HEK293 (cell line): Measurements from ENCODE around the gene RHOT2.

Source experiments
- ATF2 ChIP-seq: fragments of 450-650 bp; formaldehyde crosslinking; IDR thresholded peaks from 2 replicates; pipeline ENCODE4 v1.5.1; 2016; ENCODE audit warnings: missing biosample characterization, missing genetic modification characterization, low read depth
- CTCF ChIP-seq: fragments of 450-650 bp; formaldehyde crosslinking; IDR thresholded peaks from 2 replicates; pipeline ENCODE4 v1.5.1; 2016; ENCODE audit warnings: missing biosample characterization, missing genetic modification characterization
- GLI2 ChIP-seq: fragments of 450-650 bp; formaldehyde crosslinking; IDR thresholded peaks from 2 replicates; pipeline ENCODE4; 2017; ENCODE audit warnings: missing biosample characterization, missing genetic modification characterization, low read depth, borderline replicate concordance
- KLF17 ChIP-seq: fragments of 450-650 bp; formaldehyde crosslinking; IDR thresholded peaks from 2 replicates; pipeline ENCODE4 v1.5.1; 2016; ENCODE audit warnings: missing biosample characterization, missing genetic modification characterization
- REST ChIP-seq: fragments of 450-650 bp; formaldehyde crosslinking; IDR thresholded peaks from 2 replicates; pipeline ENCODE4 v1.5.1; 2016; ENCODE audit warnings: missing biosample characterization, missing genetic modification characterization
- TCF7L2 ChIP-seq: IDR thresholded peaks from 2 replicates; pipeline ENCODE4 v1.6.1; 2011; ENCODE audit warnings: low read depth, mild to moderate bottlenecking, inconsistent platforms, low read length, moderate library complexity, borderline replicate concordance
- ZBTB44 ChIP-seq: fragments of 450-650 bp; IDR thresholded peaks from 2 replicates; pipeline ENCODE4 v1.5.1; 2018; ENCODE audit warnings: missing biosample characterization, mild to moderate bottlenecking, missing genetic modification characterization
- ZBTB49 ChIP-seq: fragments of 450-650 bp; formaldehyde crosslinking; IDR thresholded peaks from 2 replicates; pipeline ENCODE4 v1.5.1; 2016; ENCODE audit warnings: missing biosample characterization, missing genetic modification characterization, low read depth
- ZNF19 ChIP-seq: fragments of 450-650 bp; formaldehyde crosslinking; IDR thresholded peaks from 2 replicates; pipeline ENCODE4; 2016; ENCODE audit warnings: missing biosample characterization, missing genetic modification characterization, low read depth
- ZNF350 ChIP-seq: fragments of 450-650 bp; formaldehyde crosslinking; IDR thresholded peaks from 2 replicates; pipeline ENCODE4 v1.5.0; 2017; ENCODE audit warnings: missing biosample characterization, mild to moderate bottlenecking, missing genetic modification characterization
- ZNF37A ChIP-seq: fragments of 450-650 bp; IDR thresholded peaks from 2 replicates; pipeline ENCODE4 v1.5.1; 2018; ENCODE audit warnings: missing biosample characterization, missing genetic modification characterization
- ZNF561 ChIP-seq: fragments of 450-650 bp; IDR thresholded peaks from 2 replicates; pipeline ENCODE4 v1.5.1; 2018; ENCODE audit warnings: missing biosample characterization, missing genetic modification characterization, borderline replicate concordance

GRCh38 chr16:666572-666971 lies 1.4 kb upstream of the RHOT2 start:
- no peak for TF ChIP-seq CTCF (tag by site-specific recombination)
- TF ChIP-seq ZBTB44 (tag by site-specific recombination): no peak
- TF ChIP-seq ZNF37A (tag by site-specific recombination): no peak
- no peak for TF ChIP-seq TCF7L2
- no peak for TF ChIP-seq ZNF19 (tag by site-specific recombination)
- TF ChIP-seq GLI2 (tag by site-specific recombination): no peak
- TF ChIP-seq ZNF561: no peak
- TF ChIP-seq ATF2 (tag by site-specific recombination): no peak
- TF ChIP-seq ZBTB49: no peak
- TF ChIP-seq ZNF350: no peak
- no peak for TF ChIP-seq REST (tag by site-specific recombination)
- TF ChIP-seq KLF17: no peak
